ENCODE results near the gene LY86. TPM values are rescaled to one million over a fixed set of nuclear protein-coding genes. Genes with fewer than 3 reads are reported as not detected.

The LY86 gene
- total RNA-seq, 1 donor from 2014 or later = not detected

GRCh38 chr6:6703699-6704098 lies 115.2 kb downstream of the LY86 start:
- DNase-seq (ENCODE audit: low read depth) = no peak

More at GRCh38 chr6:6703699-6704098, 115.2 kb downstream of the LY86 start:
- H3K27me3 ChIP-seq (ENCODE audit: control insufficient read depth, insufficient read depth, low read length) = no peaks in the 10 kb centered on the region
- TF ChIP-seq, protein P1, sequence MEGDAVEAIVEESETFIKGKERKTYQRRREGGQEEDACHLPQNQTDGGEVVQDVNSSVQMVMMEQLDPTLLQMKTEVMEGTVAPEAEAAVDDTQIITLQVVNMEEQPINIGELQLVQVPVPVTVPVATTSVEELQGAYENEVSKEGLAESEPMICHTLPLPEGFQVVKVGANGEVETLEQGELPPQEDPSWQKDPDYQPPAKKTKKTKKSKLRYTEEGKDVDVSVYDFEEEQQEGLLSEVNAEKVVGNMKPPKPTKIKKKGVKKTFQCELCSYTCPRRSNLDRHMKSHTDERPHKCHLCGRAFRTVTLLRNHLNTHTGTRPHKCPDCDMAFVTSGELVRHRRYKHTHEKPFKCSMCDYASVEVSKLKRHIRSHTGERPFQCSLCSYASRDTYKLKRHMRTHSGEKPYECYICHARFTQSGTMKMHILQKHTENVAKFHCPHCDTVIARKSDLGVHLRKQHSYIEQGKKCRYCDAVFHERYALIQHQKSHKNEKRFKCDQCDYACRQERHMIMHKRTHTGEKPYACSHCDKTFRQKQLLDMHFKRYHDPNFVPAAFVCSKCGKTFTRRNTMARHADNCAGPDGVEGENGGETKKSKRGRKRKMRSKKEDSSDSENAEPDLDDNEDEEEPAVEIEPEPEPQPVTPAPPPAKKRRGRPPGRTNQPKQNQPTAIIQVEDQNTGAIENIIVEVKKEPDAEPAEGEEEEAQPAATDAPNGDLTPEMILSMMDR (IDR thresholded peaks at IDR 0.05; ENCODE audit: insufficient read depth, low read length, poor library complexity, severe bottlenecking) = no peak
- H3K4me3 ChIP-seq (ENCODE audit: low read depth, low read length) = no peak overlapping the region
- no peaks in the 10 kb centered on the region for H3K36me3 ChIP-seq (ENCODE audit: control insufficient read depth, insufficient read depth, low read length)

Measured in kidney epithelial cell (primary cell).